WTC11 (cell line): ENCODE results near the gene PEBP1. TPM values are rescaled to one million over a fixed set of nuclear protein-coding genes. Genes with fewer than 3 reads are reported as not detected.

Experiments
- ATAC-seq: fragments of 200-7000 bp; cut with Tn5 transposase; 2 replicates; pipeline ENCODE4 v1.10.0; 2021; ENCODE audit warnings: mild to moderate bottlenecking, moderate library complexity
- CTCF ChIA-PET: fragments of 300-600 bp; sonication (Branson Sonifier 250); formaldehyde crosslinking; loops from one replicate; lab custom pipeline; 2021; ENCODE audit warnings: antibody characterized with exemption; lab: Charles Lee
- POLR2A ChIA-PET: fragments of 350-600 bp; sonication (Branson Sonifier 250); formaldehyde crosslinking; loops from one replicate; lab custom pipeline; 2021; ENCODE audit warnings: antibody characterized with exemption; lab: Charles Lee
- DNase-seq: peaks from one replicate; pipeline ENCODE4 v3.0.0; 2021; ENCODE audit warnings: low spot score
- H3K27ac Mint-ChIP-seq: 2 replicates; pipeline ENCODE4 v1.8.0; 2021; ENCODE audit warnings: mixed read lengths
- H3K27me3 Mint-ChIP-seq: 2 replicates; pipeline ENCODE4 v1.8.0; 2021; ENCODE audit warnings: low read depth, mild to moderate bottlenecking, moderate library complexity, mixed read lengths
- H3K36me3 Mint-ChIP-seq: 2 replicates; pipeline ENCODE4 v1.8.0; 2021; ENCODE audit warnings: mixed read lengths
- H3K4me1 Mint-ChIP-seq: 2 replicates; pipeline ENCODE4 v1.8.0; 2022; ENCODE audit warnings: mixed read lengths
- H3K4me3 Mint-ChIP-seq: 2 replicates; pipeline ENCODE4 v1.8.0; 2021; ENCODE audit warnings: mild to moderate bottlenecking, moderate library complexity, mixed read lengths
- H3K9me3 Mint-ChIP-seq: 2 replicates; pipeline ENCODE4 v1.8.0; 2021; ENCODE audit warnings: mixed read lengths
- ATF1 ChIP-seq: sonication (generic); formaldehyde crosslinking; IDR thresholded peaks from 2 replicates; pipeline ENCODE4 v1.8.1; 2023; ENCODE audit warnings: mild to moderate bottlenecking, moderate library complexity, missing genetic modification reagents
- FOXP1 ChIP-seq: sonication (generic); formaldehyde crosslinking; IDR thresholded peaks from 2 replicates; pipeline ENCODE4 v1.8.0; 2022; ENCODE audit warnings: missing genetic modification reagents, mild to moderate bottlenecking, moderate library complexity, borderline replicate concordance
- GABPB1 ChIP-seq: sonication (generic); formaldehyde crosslinking; IDR thresholded peaks from 2 replicates; pipeline ENCODE4 v1.8.1; 2023; ENCODE audit warnings: mild to moderate bottlenecking, missing genetic modification reagents
- GRHL2 ChIP-seq: fragments of 250-450 bp; sonication (Bioruptor Pico); IDR thresholded peaks from 2 replicates; pipeline ENCODE4 v1.8.0; 2022; ENCODE audit warnings: mild to moderate bottlenecking, moderate library complexity; ENCODE audit not compliant: insufficient replicate concordance, severe bottlenecking
- GTF2I ChIP-seq: fragments of 250-450 bp; sonication (Bioruptor Pico); conservative IDR thresholded peaks from 2 replicates; pipeline ENCODE4 v1.4.0; 2021; ENCODE audit warnings: mild to moderate bottlenecking
- HMGA2 ChIP-seq: fragments of 250-450 bp; sonication (Bioruptor Pico); IDR thresholded peaks from 2 replicates; pipeline ENCODE4 v1.4.0; 2021; ENCODE audit warnings: mild to moderate bottlenecking, moderate library complexity
- IRF2 ChIP-seq: sonication (generic); formaldehyde crosslinking; IDR thresholded peaks from 2 replicates; pipeline ENCODE4 v1.8.0; 2022; ENCODE audit warnings: low read depth, missing genetic modification reagents, borderline replicate concordance
- ZNF121 ChIP-seq: sonication (generic); formaldehyde crosslinking; IDR thresholded peaks from 2 replicates; pipeline ENCODE4 v1.8.0; 2023; ENCODE audit warnings: missing genetic modification reagents
- ZNF396 ChIP-seq: fragments of 250-450 bp; sonication (Bioruptor Pico); IDR thresholded peaks from 2 replicates; pipeline ENCODE4 v1.8.0; 2021; ENCODE audit warnings: mild to moderate bottlenecking, moderate library complexity, borderline replicate concordance
- ZNF416 ChIP-seq: fragments of 250-450 bp; sonication (Bioruptor Pico); IDR thresholded peaks from 2 replicates; pipeline ENCODE4 v1.9.0; 2021; ENCODE audit warnings: mild to moderate bottlenecking, inconsistent platforms
- total RNA-seq: library from RNA; stranded (reverse); gene quantifications from 3 replicates; pipeline ENCODE4 v1.2.3, GENCODE V29; 2021
- TF ChIP-seq, protein P1 (sequence below): fragments of 250-450 bp; sonication (Bioruptor Pico); IDR thresholded peaks from 2 replicates; pipeline ENCODE4 v1.8.0; 2021; ENCODE audit warnings: mild to moderate bottlenecking
- TF ChIP-seq, protein P2 (sequence below): sonication (generic); formaldehyde crosslinking; conservative IDR thresholded peaks from 2 replicates; pipeline ENCODE4 v1.8.1; 2023; ENCODE audit warnings: mild to moderate bottlenecking, low read depth, missing genetic modification reagents, moderate library complexity
- TF ChIP-seq, protein P3 (sequence below): sonication (generic); formaldehyde crosslinking; IDR thresholded peaks from 2 replicates; pipeline ENCODE4 v1.8.1; 2023; ENCODE audit warnings: mild to moderate bottlenecking, missing genetic modification reagents, borderline replicate concordance

The PEBP1 gene
- total RNA-seq, 1 experiment from 2014 or later = 363 TPM

DNA sequence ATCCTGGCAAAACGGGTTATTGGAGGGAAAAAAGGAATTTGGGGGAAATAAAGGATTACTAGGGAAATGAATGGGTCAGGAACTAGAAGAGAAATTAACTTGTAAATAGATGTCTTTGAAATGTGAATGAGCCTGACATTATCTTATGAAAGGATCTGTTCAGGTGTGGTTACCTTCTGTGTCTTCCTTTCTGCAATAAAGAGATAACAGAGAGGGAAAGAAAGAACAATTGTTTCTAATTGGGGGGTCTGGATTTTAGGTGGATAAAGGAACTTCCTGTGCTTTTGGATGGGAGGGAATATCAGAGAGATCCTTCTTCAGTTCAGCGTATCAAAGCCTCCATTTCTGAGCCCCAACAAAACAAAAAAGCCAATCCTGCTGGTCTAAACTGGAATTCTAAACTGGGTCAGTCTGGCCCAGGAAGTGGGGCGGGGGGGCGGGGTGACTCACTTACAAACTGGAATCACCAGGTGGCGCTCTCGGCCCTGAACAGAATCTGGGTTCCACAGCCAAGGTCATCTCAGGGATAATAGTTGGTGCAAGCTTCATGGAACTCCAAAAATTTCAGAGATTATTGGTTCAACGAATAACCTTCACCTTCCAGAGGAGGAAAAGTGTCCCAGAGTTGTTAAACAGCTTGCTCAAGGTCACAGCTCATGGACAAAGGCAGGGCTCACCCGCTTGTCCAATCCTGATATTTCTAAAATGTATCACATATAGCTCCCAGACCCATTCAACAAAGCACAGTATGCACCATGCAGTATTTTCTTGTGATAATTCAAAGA lies 15.2 kb upstream of the PEBP1 start (continued):
- TF ChIP-seq IRF2 (CRISPR knock-in tag) (no peak), GTF2I (CRISPR knock-in tag) (no peak), GRHL2 (CRISPR knock-in tag) (no peak), ATF1 (CRISPR knock-in tag) (no peak)

DNA sequence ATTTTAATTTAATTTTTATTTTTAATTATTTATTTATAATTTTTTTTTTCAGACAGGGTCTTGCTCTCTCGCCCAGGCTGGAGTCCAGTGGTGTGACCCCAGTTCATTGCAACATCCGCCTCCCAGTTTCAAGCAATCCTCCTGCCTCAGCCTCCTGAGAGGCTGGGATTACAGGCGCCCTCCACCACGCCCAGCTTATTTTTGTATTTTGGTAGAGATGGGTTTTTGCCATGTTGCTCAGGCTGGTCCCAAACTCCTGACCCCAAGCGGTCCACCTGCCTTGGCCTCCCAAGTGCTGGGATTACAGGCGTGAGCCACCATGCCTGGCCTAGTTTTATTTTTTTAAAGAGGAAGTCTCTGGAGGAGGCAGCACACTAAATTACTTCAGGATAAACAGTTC lies 13.7 kb upstream of the PEBP1 start:
- CTCF ChIA-PET = interaction anchor here (1.8 to 3.7 kb wide), 3 partner anchors 13 to 254 kb away, joined by 4 to 70 read pairs (median 35); partner anchors contain the start of genes PEBP1 and SUDS3
- H3K27ac Mint-ChIP-seq = peak overlapping the region; percentile 76; the same call in 1 of the 2 replicates
- H3K9me3 Mint-ChIP-seq = no peaks in the 10 kb centered on the region
- peaks cover 40% of the 10 kb centered on the region for H3K4me1 Mint-ChIP-seq
- ATAC-seq (no peak), DNase-seq (no peak)
- no peak for TF ChIP-seq FOXP1 (CRISPR knock-in tag)
- TF ChIP-seq, protein P1, sequence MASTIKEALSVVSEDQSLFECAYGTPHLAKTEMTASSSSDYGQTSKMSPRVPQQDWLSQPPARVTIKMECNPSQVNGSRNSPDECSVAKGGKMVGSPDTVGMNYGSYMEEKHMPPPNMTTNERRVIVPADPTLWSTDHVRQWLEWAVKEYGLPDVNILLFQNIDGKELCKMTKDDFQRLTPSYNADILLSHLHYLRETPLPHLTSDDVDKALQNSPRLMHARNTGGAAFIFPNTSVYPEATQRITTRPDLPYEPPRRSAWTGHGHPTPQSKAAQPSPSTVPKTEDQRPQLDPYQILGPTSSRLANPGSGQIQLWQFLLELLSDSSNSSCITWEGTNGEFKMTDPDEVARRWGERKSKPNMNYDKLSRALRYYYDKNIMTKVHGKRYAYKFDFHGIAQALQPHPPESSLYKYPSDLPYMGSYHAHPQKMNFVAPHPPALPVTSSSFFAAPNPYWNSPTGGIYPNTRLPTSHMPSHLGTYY (CRISPR knock-in tag) = no peak
- TF ChIP-seq HMGA2 (CRISPR knock-in tag) = peak; percentile 71; the same call in 1 of the 2 replicates
- TF ChIP-seq, protein P2, sequence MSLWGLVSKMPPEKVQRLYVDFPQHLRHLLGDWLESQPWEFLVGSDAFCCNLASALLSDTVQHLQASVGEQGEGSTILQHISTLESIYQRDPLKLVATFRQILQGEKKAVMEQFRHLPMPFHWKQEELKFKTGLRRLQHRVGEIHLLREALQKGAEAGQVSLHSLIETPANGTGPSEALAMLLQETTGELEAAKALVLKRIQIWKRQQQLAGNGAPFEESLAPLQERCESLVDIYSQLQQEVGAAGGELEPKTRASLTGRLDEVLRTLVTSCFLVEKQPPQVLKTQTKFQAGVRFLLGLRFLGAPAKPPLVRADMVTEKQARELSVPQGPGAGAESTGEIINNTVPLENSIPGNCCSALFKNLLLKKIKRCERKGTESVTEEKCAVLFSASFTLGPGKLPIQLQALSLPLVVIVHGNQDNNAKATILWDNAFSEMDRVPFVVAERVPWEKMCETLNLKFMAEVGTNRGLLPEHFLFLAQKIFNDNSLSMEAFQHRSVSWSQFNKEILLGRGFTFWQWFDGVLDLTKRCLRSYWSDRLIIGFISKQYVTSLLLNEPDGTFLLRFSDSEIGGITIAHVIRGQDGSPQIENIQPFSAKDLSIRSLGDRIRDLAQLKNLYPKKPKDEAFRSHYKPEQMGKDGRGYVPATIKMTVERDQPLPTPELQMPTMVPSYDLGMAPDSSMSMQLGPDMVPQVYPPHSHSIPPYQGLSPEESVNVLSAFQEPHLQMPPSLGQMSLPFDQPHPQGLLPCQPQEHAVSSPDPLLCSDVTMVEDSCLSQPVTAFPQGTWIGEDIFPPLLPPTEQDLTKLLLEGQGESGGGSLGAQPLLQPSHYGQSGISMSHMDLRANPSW (CRISPR knock-in tag) = no peak
- TF ChIP-seq, protein P3, sequence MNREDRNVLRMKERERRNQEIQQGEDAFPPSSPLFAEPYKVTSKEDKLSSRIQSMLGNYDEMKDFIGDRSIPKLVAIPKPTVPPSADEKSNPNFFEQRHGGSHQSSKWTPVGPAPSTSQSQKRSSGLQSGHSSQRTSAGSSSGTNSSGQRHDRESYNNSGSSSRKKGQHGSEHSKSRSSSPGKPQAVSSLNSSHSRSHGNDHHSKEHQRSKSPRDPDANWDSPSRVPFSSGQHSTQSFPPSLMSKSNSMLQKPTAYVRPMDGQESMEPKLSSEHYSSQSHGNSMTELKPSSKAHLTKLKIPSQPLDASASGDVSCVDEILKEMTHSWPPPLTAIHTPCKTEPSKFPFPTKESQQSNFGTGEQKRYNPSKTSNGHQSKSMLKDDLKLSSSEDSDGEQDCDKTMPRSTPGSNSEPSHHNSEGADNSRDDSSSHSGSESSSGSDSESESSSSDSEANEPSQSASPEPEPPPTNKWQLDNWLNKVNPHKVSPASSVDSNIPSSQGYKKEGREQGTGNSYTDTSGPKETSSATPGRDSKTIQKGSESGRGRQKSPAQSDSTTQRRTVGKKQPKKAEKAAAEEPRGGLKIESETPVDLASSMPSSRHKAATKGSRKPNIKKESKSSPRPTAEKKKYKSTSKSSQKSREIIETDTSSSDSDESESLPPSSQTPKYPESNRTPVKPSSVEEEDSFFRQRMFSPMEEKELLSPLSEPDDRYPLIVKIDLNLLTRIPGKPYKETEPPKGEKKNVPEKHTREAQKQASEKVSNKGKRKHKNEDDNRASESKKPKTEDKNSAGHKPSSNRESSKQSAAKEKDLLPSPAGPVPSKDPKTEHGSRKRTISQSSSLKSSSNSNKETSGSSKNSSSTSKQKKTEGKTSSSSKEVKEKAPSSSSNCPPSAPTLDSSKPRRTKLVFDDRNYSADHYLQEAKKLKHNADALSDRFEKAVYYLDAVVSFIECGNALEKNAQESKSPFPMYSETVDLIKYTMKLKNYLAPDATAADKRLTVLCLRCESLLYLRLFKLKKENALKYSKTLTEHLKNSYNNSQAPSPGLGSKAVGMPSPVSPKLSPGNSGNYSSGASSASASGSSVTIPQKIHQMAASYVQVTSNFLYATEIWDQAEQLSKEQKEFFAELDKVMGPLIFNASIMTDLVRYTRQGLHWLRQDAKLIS (CRISPR knock-in tag) = no peak
- no peak for TF ChIP-seq ZNF416 (CRISPR knock-in tag)
- TF ChIP-seq ZNF121 (CRISPR knock-in tag) = peak; percentile 79
- no peaks in the 10 kb centered on the region for H3K27me3 Mint-ChIP-seq
- POLR2A ChIA-PET = interaction anchor here (0.5 kb wide), 1 partner anchor 77 kb away, joined by 3 read pairs; no protein-coding TSS in a partner anchor
- no peak overlapping the region for H3K4me3 Mint-ChIP-seq
- H3K36me3 Mint-ChIP-seq = 0 out of 2 replicates have a peak, but pooled peaks cover 5% of the 10 kb centered on the region

DNA sequence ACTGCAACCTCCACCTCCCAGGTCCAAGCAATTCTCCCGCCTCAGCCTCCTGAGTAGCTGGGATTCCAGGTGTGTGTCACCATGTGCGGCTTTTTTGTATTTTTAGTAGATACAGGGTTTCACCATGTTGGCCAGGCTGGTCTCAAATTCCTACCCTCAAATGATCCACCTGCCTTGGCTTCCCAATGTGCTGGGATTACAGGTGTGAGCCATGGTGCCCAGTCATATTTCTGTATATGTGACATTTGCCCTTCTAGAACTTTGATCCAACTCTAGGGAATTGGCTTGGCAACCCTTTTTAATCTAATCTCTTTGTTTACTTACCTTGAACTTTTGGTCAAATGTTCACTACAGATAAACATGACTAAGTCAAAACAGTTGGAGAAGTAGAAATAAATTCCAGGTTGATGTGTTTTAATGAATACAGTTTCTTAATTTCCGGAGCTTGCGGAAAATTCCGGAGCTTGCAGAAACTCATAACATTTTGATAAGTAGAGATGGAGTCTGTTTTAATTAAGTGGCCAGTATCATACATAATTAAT lies 11.5 kb upstream of the PEBP1 start:
- H3K27ac Mint-ChIP-seq = no peak overlapping the region
- ChIA-PET CTCF (no interaction called here), POLR2A (no interaction called here)
- no peak for DNase-seq
- peaks cover 33% of the 10 kb centered on the region for H3K4me1 Mint-ChIP-seq
- ATAC-seq = no peak
- no peaks in the 10 kb centered on the region for H3K27me3 Mint-ChIP-seq
- no peak overlapping the region for H3K4me3 Mint-ChIP-seq
- H3K9me3 Mint-ChIP-seq = peaks cover 8% of the 10 kb centered on the region
- peaks cover 11% of the 10 kb centered on the region for H3K36me3 Mint-ChIP-seq
- TF ChIP-seq GABPB1 (CRISPR knock-in tag) (peak; percentile 46; the same call in 1 of the 2 replicates), ZNF396 (CRISPR knock-in tag) (no peak)
- TF ChIP-seq, all 79 proteins: peak for 1
